C4-2B (cell line): ENCODE measurements around the gene SPC24.

ENCODE experiments used
- ZFX ChIP-seq: fragments of 450-650 bp; IDR thresholded peaks from 2 replicates; pipeline ENCODE4 v1.6.1; 2017
- TF ChIP-seq, protein P1 (sequence below): fragments of 450-650 bp; conservative IDR thresholded peaks from 2 replicates; pipeline ENCODE4 v1.5.1; 2017; ENCODE audit warnings: mild to moderate bottlenecking

- TF ChIP-seq, protein P1, sequence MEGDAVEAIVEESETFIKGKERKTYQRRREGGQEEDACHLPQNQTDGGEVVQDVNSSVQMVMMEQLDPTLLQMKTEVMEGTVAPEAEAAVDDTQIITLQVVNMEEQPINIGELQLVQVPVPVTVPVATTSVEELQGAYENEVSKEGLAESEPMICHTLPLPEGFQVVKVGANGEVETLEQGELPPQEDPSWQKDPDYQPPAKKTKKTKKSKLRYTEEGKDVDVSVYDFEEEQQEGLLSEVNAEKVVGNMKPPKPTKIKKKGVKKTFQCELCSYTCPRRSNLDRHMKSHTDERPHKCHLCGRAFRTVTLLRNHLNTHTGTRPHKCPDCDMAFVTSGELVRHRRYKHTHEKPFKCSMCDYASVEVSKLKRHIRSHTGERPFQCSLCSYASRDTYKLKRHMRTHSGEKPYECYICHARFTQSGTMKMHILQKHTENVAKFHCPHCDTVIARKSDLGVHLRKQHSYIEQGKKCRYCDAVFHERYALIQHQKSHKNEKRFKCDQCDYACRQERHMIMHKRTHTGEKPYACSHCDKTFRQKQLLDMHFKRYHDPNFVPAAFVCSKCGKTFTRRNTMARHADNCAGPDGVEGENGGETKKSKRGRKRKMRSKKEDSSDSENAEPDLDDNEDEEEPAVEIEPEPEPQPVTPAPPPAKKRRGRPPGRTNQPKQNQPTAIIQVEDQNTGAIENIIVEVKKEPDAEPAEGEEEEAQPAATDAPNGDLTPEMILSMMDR, result no peak
- TF ChIP-seq ZFX, result no peak
These were observed 59.3 kb downstream of the SPC24 start for GRCh38 chr19:11096210-11096841.
